Neural crest cell (in vitro differentiated cells): ENCODE data around the gene TMEM106C. TPM values are rescaled to one million over a fixed set of nuclear protein-coding genes. Genes with fewer than 3 reads are reported as not detected.

ENCODE experiments used
- DNase-seq: peaks from one replicate; pipeline ENCODE4 v3.0.0; 2021; ENCODE audit warnings: low read depth, mixed read lengths, low spot score
- H3K27ac Mint-ChIP-seq: one replicate; pipeline ENCODE4 v1.8.0; 2021; ENCODE audit warnings: mild to moderate bottlenecking, mixed read lengths; ENCODE audit not compliant: unreplicated experiment
- H3K27me3 Mint-ChIP-seq: 2 replicates; pipeline ENCODE4 v1.8.0; 2021; ENCODE audit warnings: low read depth, mild to moderate bottlenecking, mixed read lengths
- H3K36me3 Mint-ChIP-seq: 2 replicates; pipeline ENCODE4 v1.8.0; 2021; ENCODE audit warnings: low read depth, mild to moderate bottlenecking, mixed read lengths
- H3K4me1 Mint-ChIP-seq: 2 replicates; pipeline ENCODE4 v1.8.0; 2021; ENCODE audit warnings: mixed read lengths
- H3K4me3 Mint-ChIP-seq: one replicate; pipeline ENCODE4 v1.8.0; 2021; ENCODE audit warnings: mild to moderate bottlenecking, mixed read lengths
- H3K9me3 Mint-ChIP-seq: 2 replicates; pipeline ENCODE4 v1.8.0; 2021; ENCODE audit warnings: mixed read lengths
- CTCF ChIP-seq: fragments of 200-600 bp; sonication (generic); conservative IDR thresholded peaks from 2 replicates; pipeline ENCODE4 v1.5.0; 2021; ENCODE audit warnings: antibody characterized with exemption, mild to moderate bottlenecking
- total RNA-seq: library from RNA; stranded (reverse); gene quantifications from 2 replicates; pipeline ENCODE4 v1.2.1, GENCODE V29; 2021

TMEM106C gene
- total RNA-seq, 1 donor from 2014 or later: 159 TPM

GRCh38 chr12:47931187-47931586 lies 32.2 kb upstream of the TMEM106C start:
- TF ChIP-seq CTCF: no peak
- Mint-ChIP-seq H3K27ac (no peak overlapping the region), H3K4me1 (no peaks in the 10 kb centered on the region), H3K36me3 (no peaks in the 10 kb centered on the region), H3K4me3 (no peak overlapping the region), H3K27me3 (peaks cover 12% of the 10 kb centered on the region), H3K9me3 (no peaks in the 10 kb centered on the region)
- no peak for DNase-seq

- DNase-seq: no peak
- no peak overlapping the region for H3K4me3 Mint-ChIP-seq
- peaks cover 9% of the 10 kb centered on the region for H3K27me3 Mint-ChIP-seq
- H3K4me1 Mint-ChIP-seq: no peaks in the 10 kb centered on the region
- TF ChIP-seq CTCF: no peak
- no peaks in the 10 kb centered on the region for H3K36me3 Mint-ChIP-seq
- H3K9me3 Mint-ChIP-seq: no peaks in the 10 kb centered on the region
- H3K27ac Mint-ChIP-seq: no peak overlapping the region
Observed at GRCh38 chr12:47935184-47935583, 28.2 kb upstream of the TMEM106C start.

- Mint-ChIP-seq H3K27ac (no peak overlapping the region), H3K4me1 (no peaks in the 10 kb centered on the region), H3K9me3 (no peaks in the 10 kb centered on the region), H3K36me3 (no peaks in the 10 kb centered on the region), H3K4me3 (no peak overlapping the region), H3K27me3 (peaks cover 5% of the 10 kb centered on the region)
- DNase-seq: no peak
- TF ChIP-seq CTCF: no peak
Observed at GRCh38 chr12:47938093-47938492, 25.3 kb upstream of the TMEM106C start.

- Mint-ChIP-seq H3K4me3 (no peak overlapping the region), H3K9me3 (no peaks in the 10 kb centered on the region), H3K36me3 (no peaks in the 10 kb centered on the region), H3K27me3 (peaks cover 5% of the 10 kb centered on the region), H3K27ac (no peak overlapping the region), H3K4me1 (no peaks in the 10 kb centered on the region)
- no peak for DNase-seq
- TF ChIP-seq CTCF: no peak
Observed at GRCh38 chr12:47938594-47938993, 24.8 kb upstream of the TMEM106C start.

GRCh38 chr12:47939009-47939601 lies 24.3 kb upstream of the TMEM106C start:
- TF ChIP-seq CTCF: no peak
- Mint-ChIP-seq H3K4me1 (no peaks in the 10 kb centered on the region), H3K27me3 (peaks cover 5% of the 10 kb centered on the region), H3K4me3 (no peak overlapping the region), H3K36me3 (no peaks in the 10 kb centered on the region), H3K9me3 (no peaks in the 10 kb centered on the region), H3K27ac (no peak overlapping the region)
- DNase-seq: no peak
